Mesendoderm (in vitro differentiated cells): ENCODE measurements around the gene SLC49A3.

Experiments
- DNase-seq: peaks from one replicate; pipeline ENCODE4 v3.0.0; 2013
- H2AK5ac ChIP-seq: 2 replicates; pipeline ENCODE4 v1.6.1; 2013; ENCODE audit warnings: low read length, inconsistent platforms
- H2BK120ac ChIP-seq: 2 replicates; pipeline ENCODE4 v1.6.1; 2013; ENCODE audit warnings: low read depth, mild to moderate bottlenecking, low read length, moderate library complexity, mixed read lengths
- H2BK15ac ChIP-seq: replicated peaks from 2 replicates; pipeline ENCODE4 v1.6.1; 2013; ENCODE audit warnings: low read depth, mild to moderate bottlenecking, moderate library complexity
- H2BK5ac ChIP-seq: 2 replicates; pipeline ENCODE4 v1.6.1; 2013; ENCODE audit warnings: low read length, inconsistent platforms
- H3K18ac ChIP-seq: 2 replicates; pipeline ENCODE4 v1.6.1; 2013; ENCODE audit warnings: mild to moderate bottlenecking, low read length, mixed read lengths
- H3K23ac ChIP-seq: one replicate; pipeline ENCODE4 v1.6.1; 2013; ENCODE audit warnings: low read length
- H3K27ac ChIP-seq: 2 replicates; pipeline ENCODE4 v1.5.1; 2013; ENCODE audit warnings: low read depth, mild to moderate bottlenecking, inconsistent platforms, low read length, moderate library complexity
- H3K27me3 ChIP-seq: 2 replicates; pipeline ENCODE4 v1.6.1; 2013; ENCODE audit warnings: low read length, control low read depth, mild to moderate bottlenecking, inconsistent platforms; ENCODE audit not compliant: insufficient read depth, poor library complexity
- H3K36me3 ChIP-seq: 2 replicates; pipeline ENCODE4 v1.6.1; 2013; ENCODE audit warnings: low read length, inconsistent platforms; ENCODE audit not compliant: control insufficient read depth, insufficient read depth
- H3K4ac ChIP-seq: one replicate; pipeline ENCODE4 v1.6.1; 2013; ENCODE audit warnings: low read depth, mild to moderate bottlenecking, low read length, moderate library complexity
- H3K4me1 ChIP-seq: 2 replicates; pipeline ENCODE4 v1.6.1; 2013; ENCODE audit warnings: low read depth, low read length, inconsistent platforms; ENCODE audit not compliant: control insufficient read depth
- H3K4me2 ChIP-seq: 2 replicates; pipeline ENCODE4 v1.6.1; 2013; ENCODE audit warnings: low read length
- H3K4me3 ChIP-seq: 2 replicates; pipeline ENCODE4 v1.5.1; 2013; ENCODE audit warnings: mild to moderate bottlenecking, low read length
- H3K56ac ChIP-seq: one replicate; pipeline ENCODE4 v1.6.1; 2013; ENCODE audit warnings: low read length
- H3K79me1 ChIP-seq: 2 replicates; pipeline ENCODE4 v1.6.1; 2013; ENCODE audit warnings: low read length, inconsistent platforms
- H3K79me2 ChIP-seq: 2 replicates; pipeline ENCODE4 v1.6.1; 2013; ENCODE audit warnings: mild to moderate bottlenecking, low read length; ENCODE audit not compliant: control insufficient read depth, insufficient read depth
- H3K9ac ChIP-seq: 2 replicates; pipeline ENCODE4 v1.6.1; 2013; ENCODE audit warnings: low read length, inconsistent platforms
- H4K5ac ChIP-seq: one replicate; pipeline ENCODE4 v1.6.1; 2013; ENCODE audit warnings: low read length
- H4K8ac ChIP-seq: one replicate; pipeline ENCODE4 v1.6.1; 2013; ENCODE audit warnings: low read depth, mild to moderate bottlenecking, control low read depth, low read length, moderate library complexity
- WGBS: extraction: QIAGEN DNeasy Blood & Tissue Kit; methylation state at CpG from one replicate; pipeline ENCODE4 v1.1.7; 2013; ENCODE audit warnings: low lambda C conversion rate, missing lambda C conversion rate; ENCODE audit not compliant: insufficient coverage; ENCODE audit errors: extremely low coverage; 5-methylcytosine and 5-hydroxymethylcytosine counted together

SLC49A3 gene

GRCh38 chr4:723751-724530 is 35.0 kb upstream of the SLC49A3 start:
- Histone ChIP-seq H3K36me3 (peaks cover 1% of the 10 kb centered on the region), H3K27ac (no peak overlapping the region)

GRCh38 chr4:722851-723360 is 34.0 kb upstream of the SLC49A3 start:
- H3K9ac ChIP-seq: no peak overlapping the region
- WGBS: no CpG with 5 or more reads among the region's 61 CpGs
- no peak overlapping the region for H2AK5ac ChIP-seq
- no peak overlapping the region for H3K56ac ChIP-seq
- no peak for DNase-seq
- H3K4ac ChIP-seq: no peak overlapping the region
- H3K36me3 ChIP-seq: peaks cover 1% of the 10 kb centered on the region
- H3K4me2 ChIP-seq: no peak overlapping the region
- H4K8ac ChIP-seq: no peak overlapping the region
- no peak overlapping the region for H3K27ac ChIP-seq
- H3K79me2 ChIP-seq: peaks cover 76% of the 10 kb centered on the region
- H2BK15ac ChIP-seq: no peak overlapping the region
- H3K4me1 ChIP-seq: no peaks in the 10 kb centered on the region
- no peak overlapping the region for H3K4me3 ChIP-seq
- H4K5ac ChIP-seq: no peak overlapping the region
- H3K79me1 ChIP-seq: peaks cover 42% of the 10 kb centered on the region
- H2BK120ac ChIP-seq: no peak overlapping the region
- no peak overlapping the region for H3K23ac ChIP-seq
- no peak overlapping the region for H3K18ac ChIP-seq
- no peaks in the 10 kb centered on the region for H3K27me3 ChIP-seq
- no peak overlapping the region for H2BK5ac ChIP-seq

More at GRCh38 chr4:723751-724530, 35.0 kb upstream of the SLC49A3 start:
- Histone ChIP-seq H3K23ac (no peak overlapping the region), H3K56ac (no peak overlapping the region), H4K8ac (no peak overlapping the region), H2BK15ac (no peak overlapping the region), H3K4ac (no peak overlapping the region), H3K79me1 (peaks cover 40% of the 10 kb centered on the region), H3K4me2 (no peak overlapping the region), H3K4me3 (no peak overlapping the region), H2BK5ac (no peak overlapping the region), H2AK5ac (no peak overlapping the region), H3K4me1 (no peaks in the 10 kb centered on the region), H2BK120ac (no peak overlapping the region), H4K5ac (no peak overlapping the region), H3K18ac (no peak overlapping the region), H3K9ac (no peak overlapping the region), H3K79me2 (peaks cover 72% of the 10 kb centered on the region), H3K27me3 (no peaks in the 10 kb centered on the region)
- no peak for DNase-seq
- no CpG with 5 or more reads among the region's 28 CpGs for WGBS

GRCh38 chr4:722169-722725 is 33.3 kb upstream of the SLC49A3 start:
- Histone ChIP-seq H2BK15ac (no peak overlapping the region), H2BK120ac (no peak overlapping the region), H3K4me2 (no peak overlapping the region), H2AK5ac (no peak overlapping the region), H3K36me3 (peaks cover 1% of the 10 kb centered on the region), H3K9ac (no peak overlapping the region), H3K56ac (no peak overlapping the region), H3K4me3 (no peak overlapping the region), H3K23ac (no peak overlapping the region), H3K79me1 (peaks cover 43% of the 10 kb centered on the region), H3K4me1 (no peaks in the 10 kb centered on the region), H3K18ac (no peak overlapping the region), H4K8ac (no peak overlapping the region), H2BK5ac (no peak overlapping the region), H4K5ac (no peak overlapping the region), H3K4ac (no peak overlapping the region), H3K27ac (no peak overlapping the region), H3K27me3 (no peaks in the 10 kb centered on the region), H3K79me2 (peaks cover 79% of the 10 kb centered on the region)
- no peak for DNase-seq
- WGBS: no CpG with 5 or more reads among the region's 47 CpGs

- no peak overlapping the region for H3K4me3 ChIP-seq
- H3K9ac ChIP-seq: no peak overlapping the region
- H3K79me1 ChIP-seq: peaks cover 39% of the 10 kb centered on the region
These were observed 32.6 kb upstream of the SLC49A3 start for GRCh38 chr4:721261-722168.

GRCh38 chr4:720111-720860 is 31.3 kb upstream of the SLC49A3 start:
- Histone ChIP-seq H3K79me2 (peaks cover 66% of the 10 kb centered on the region), H3K27ac (no peak overlapping the region)
- WGBS: no CpG with 5 or more reads among the region's 59 CpGs

More at GRCh38 chr4:721261-722168, 32.6 kb upstream of the SLC49A3 start:
- H2BK15ac ChIP-seq: no peak overlapping the region
- peaks cover 1% of the 10 kb centered on the region for H3K36me3 ChIP-seq
- no peak overlapping the region for H3K27ac ChIP-seq
- H3K4ac ChIP-seq: no peak overlapping the region
- H2BK5ac ChIP-seq: no peak overlapping the region
- H4K8ac ChIP-seq: no peak overlapping the region
- no peak overlapping the region for H2BK120ac ChIP-seq
- WGBS: no CpG with 5 or more reads among the region's 31 CpGs
- no peak for DNase-seq
- no peak overlapping the region for H2AK5ac ChIP-seq
- H3K23ac ChIP-seq: no peak overlapping the region
- H4K5ac ChIP-seq: no peak overlapping the region
- no peak overlapping the region for H3K56ac ChIP-seq
- no peak overlapping the region for H3K18ac ChIP-seq
- H3K27me3 ChIP-seq: no peaks in the 10 kb centered on the region
- no peak overlapping the region for H3K4me2 ChIP-seq
- H3K79me2 ChIP-seq: peaks cover 76% of the 10 kb centered on the region
- H3K4me1 ChIP-seq: no peaks in the 10 kb centered on the region

More at GRCh38 chr4:720111-720860, 31.3 kb upstream of the SLC49A3 start:
- Histone ChIP-seq H4K8ac (no peak overlapping the region), H3K56ac (no peak overlapping the region), H3K4me1 (no peaks in the 10 kb centered on the region), H2BK120ac (no peak overlapping the region), H2BK5ac (no peak overlapping the region), H3K27me3 (no peaks in the 10 kb centered on the region), H3K4me2 (no peak overlapping the region), H3K23ac (no peak overlapping the region), H2BK15ac (no peak overlapping the region), H4K5ac (no peak overlapping the region), H3K9ac (no peak overlapping the region), H2AK5ac (no peak overlapping the region), H3K79me1 (peaks cover 37% of the 10 kb centered on the region), H3K18ac (no peak overlapping the region), H3K4ac (no peak overlapping the region), H3K4me3 (no peak overlapping the region), H3K36me3 (peaks cover 1% of the 10 kb centered on the region)
- no peak for DNase-seq
